T follicular helper cell (primary cell): ENCODE data around the gene ANXA2.
"Not testable (repeated sequence)": the region's sequence is repeated elsewhere in the genome, so short reads cannot be mapped to it uniquely, and the experiment has no call there.

Experiments
- DNase-seq: peaks from one replicate; pipeline ENCODE4 v3.0.0-alpha.2; 2020; ENCODE audit warnings: low read depth

ANXA2 gene

GRCh38 chr15:60410350-60410749 lies 12.6 kb upstream of the ANXA2 start:
- DNase-seq: not testable (repeated sequence)

- no peak for DNase-seq
These were observed 10.7 kb upstream of the ANXA2 start for GRCh38 chr15:60408463-60408981.

GRCh38 chr15:60407415-60407805 lies 9.6 kb upstream of the ANXA2 start:
- DNase-seq: no peak

- no peak for DNase-seq
These were observed 9.0 kb upstream of the ANXA2 start for GRCh38 chr15:60406513-60407414.

- no peak for DNase-seq
These were observed 7.6 kb upstream of the ANXA2 start for GRCh38 chr15:60405399-60405798.

- DNase-seq: not testable (repeated sequence)
These were observed 6.6 kb upstream of the ANXA2 start for GRCh38 chr15:60404351-60404750.

GRCh38 chr15:60400944-60401343 lies 3.2 kb upstream of the ANXA2 start:
- no peak for DNase-seq

GRCh38 chr15:60399931-60400330 lies 2.1 kb upstream of the ANXA2 start:
- no peak for DNase-seq

- DNase-seq: no peak
These were observed 1.6 kb upstream of the ANXA2 start for GRCh38 chr15:60399246-60399915.

- peak; percentile 11 for DNase-seq
These were observed 621 bp downstream of the ANXA2 start for GRCh38 chr15:60396958-60397771.

- DNase-seq: no peak
These were observed 1.2 kb downstream of the ANXA2 start for GRCh38 chr15:60396560-60396957.

GRCh38 chr15:60396100-60396499 lies 1.7 kb downstream of the ANXA2 start:
- DNase-seq: no peak

- DNase-seq: no peak
These were observed 2.3 kb downstream of the ANXA2 start for GRCh38 chr15:60395276-60396011.

GRCh38 chr15:60394689-60395097 lies 3.1 kb downstream of the ANXA2 start:
- no peak for DNase-seq

GRCh38 chr15:60392986-60393790 lies 4.6 kb downstream of the ANXA2 start:
- no peak for DNase-seq

- peak; percentile 2 for DNase-seq
These were observed 5.2 kb downstream of the ANXA2 start for GRCh38 chr15:60392601-60392985.

- DNase-seq: no peak
These were observed 6.0 kb downstream of the ANXA2 start for GRCh38 chr15:60391722-60392315.

GRCh38 chr15:60390871-60391501 lies 6.8 kb downstream of the ANXA2 start:
- DNase-seq: no peak

GRCh38 chr15:60390231-60390630 lies 7.6 kb downstream of the ANXA2 start:
- DNase-seq: no peak
